K562 (cell line): ENCODE measurements around the gene NEU1. TPM values are rescaled to one million over a fixed set of nuclear protein-coding genes. Genes with fewer than 3 reads are reported as not detected.

ENCODE experiments used
- CBX1 ChIP-seq: sonication (generic); IDR thresholded peaks from 2 replicates; pipeline ENCODE4 v1.6.1; 2016; ENCODE audit warnings: antibody characterized with exemption, low read depth, mild to moderate bottlenecking
- CBX2 ChIP-seq: fragments of 200-600 bp; sonication (generic); IDR thresholded peaks from one replicate; pipeline ENCODE4 v1.6.1; 2012; ENCODE audit warnings: mild to moderate bottlenecking, low read length, inconsistent platforms; ENCODE audit not compliant: insufficient read depth, poor library complexity, severe bottlenecking
- IRF2 ChIP-seq: sonication (generic); formaldehyde crosslinking; IDR thresholded peaks from 2 replicates; pipeline ENCODE4 v1.8.1; 2022; ENCODE audit warnings: mild to moderate bottlenecking, missing genetic modification reagents
- NR2C2 ChIP-seq, 2 experiments: fragments of 200-800 bp in 1 of 2; sonication (Bioruptor generic) in 1 of 2; sonication (generic) in 1 of 2; formaldehyde crosslinking in 1 of 2; IDR thresholded peaks; 2 replicates each; pipeline versions ENCODE4 v1.6.1 to v1.8.0; 2016 to 2022; ENCODE audit warnings: mild to moderate bottlenecking in 1 of 2, missing compliant biosample characterization in 1 of 2, missing genetic modification characterization in 1 of 2, missing genetic modification reagents in 1 of 2
- POLR2AphosphoS2 ChIP-seq: IDR thresholded peaks from 2 replicates; pipeline ENCODE4 v1.6.1; 2012; ENCODE audit warnings: low read length, improper control_type of control experiment
- POLR3A ChIP-seq: IDR thresholded peaks from 2 replicates; pipeline ENCODE4 v1.6.1; 2011; ENCODE audit warnings: borderline replicate concordance, mild to moderate bottlenecking, moderate library complexity; ENCODE audit not compliant: insufficient read length, insufficient read depth; ENCODE audit errors: extremely low read depth
- RUNX1 ChIP-seq: sonication (generic); IDR thresholded peaks from 2 replicates; pipeline ENCODE4 v1.6.1; 2016; ENCODE audit warnings: antibody characterized with exemption, low read depth
- SMARCC2 ChIP-seq: fragments of 450-650 bp; IDR thresholded peaks from 2 replicates; pipeline ENCODE4 v1.6.1; 2017; ENCODE audit warnings: antibody characterized with exemption, moderate library complexity, mild to moderate bottlenecking, low read depth
- TCF3 ChIP-seq: sonication (generic); formaldehyde crosslinking; IDR thresholded peaks from 2 replicates; pipeline ENCODE4 v1.4.0; 2020; ENCODE audit warnings: mild to moderate bottlenecking, missing genetic modification reagents
- TFAM ChIP-seq: fragments of 250-450 bp; sonication (Bioruptor Pico); conservative IDR thresholded peaks from 2 replicates; pipeline ENCODE4 v1.5.0; 2021; ENCODE audit warnings: mild to moderate bottlenecking, moderate library complexity
- ZFX ChIP-seq: sonication (generic); formaldehyde crosslinking; IDR thresholded peaks from 2 replicates; pipeline ENCODE4 v1.8.0; 2022; ENCODE audit warnings: mild to moderate bottlenecking, missing genetic modification reagents, moderate library complexity
- ZNF282 ChIP-seq: sonication (generic); formaldehyde crosslinking; IDR thresholded peaks from 2 replicates; pipeline ENCODE4 v1.8.1; 2023; ENCODE audit warnings: missing genetic modification reagents
- ZNF318 ChIP-seq, 2 experiments: fragments of 450-650 bp; IDR thresholded peaks; 2 replicates each; pipeline ENCODE4 v1.6.1; 2016; ENCODE audit warnings: mild to moderate bottlenecking in 2 of 2, borderline replicate concordance in 1 of 2, low read depth in 1 of 2, moderate library complexity in 1 of 2
- ZNF668 ChIP-seq: fragments of 250-450 bp; sonication (Bioruptor Pico); IDR thresholded peaks from 2 replicates; pipeline ENCODE4 v1.8.0; 2022; ENCODE audit warnings: mild to moderate bottlenecking, inconsistent platforms
- ZSCAN32 ChIP-seq: fragments of 450-650 bp; formaldehyde crosslinking; IDR thresholded peaks from 2 replicates; pipeline ENCODE4 v1.4.0; 2020; ENCODE audit warnings: mild to moderate bottlenecking, moderate library complexity
- polyA plus RNA-seq, 8 experiments: library from polyadenylated mRNA; depleted of rRNA in 4 of 8; stranded (reverse) in 5 of 8; unstranded in 3 of 8; fragments of >200 nt; fragmentation: Nextera tagmentation in 2 of 8; fragmentation: Illumina TruSeq in 1 of 8; extraction: Ambion mirVana in 2 of 8; extraction: Trizol in 1 of 8; gene quantifications; 2 replicates each; pipeline versions ENCODE4 v1.2.1 to v1.2.3, GENCODE V29; 2011 to 2014; ENCODE audit warnings: inconsistent platforms in 1 of 8, missing spikeins in 1 of 8
- total RNA-seq, 7 experiments: library from RNA; depleted of rRNA in 6 of 7; stranded (reverse); fragments of >200 nt in 6 of 7; fragmentation: Illumina TruSeq in 2 of 7; extraction: Trizol in 2 of 7; gene quantifications; 2 replicates each; pipeline versions ENCODE4 v1.2.1 to v1.2.3, GENCODE V29; 2011 to 2021; ENCODE audit warnings: low replicate concordance in 1 of 7
- TF ChIP-seq, protein P1 (sequence below), 2 experiments: fragments of 450-650 bp; IDR thresholded peaks; 2 replicates each; pipeline ENCODE4 v1.6.1; 2016
- TF ChIP-seq, protein P2 (sequence below): fragments of 250-450 bp; sonication (Bioruptor Pico); IDR thresholded peaks from 2 replicates; pipeline ENCODE4 v1.5.1; 2021; ENCODE audit warnings: mild to moderate bottlenecking

The NEU1 gene
- total and polyA plus RNA-seq, 9 of the 15 experiments (the other 6 are each of a cell fraction or from before 2014, with no cell fraction given) = 14.8 to 67.8 (median 51.0) TPM

- TF ChIP-seq ZNF318 (IDR thresholded peaks at IDR 0.05; ENCODE audit: borderline replicate concordance in 1 of 2, low read depth in 1 of 2) = no peak
- no peak for TF ChIP-seq ZNF668 (CRISPR knock-in tag)
- peak; percentile 84; the same call in 1 of the 2 replicates for TF ChIP-seq ZSCAN32 (CRISPR knock-in tag)
- TF ChIP-seq, protein P1, sequence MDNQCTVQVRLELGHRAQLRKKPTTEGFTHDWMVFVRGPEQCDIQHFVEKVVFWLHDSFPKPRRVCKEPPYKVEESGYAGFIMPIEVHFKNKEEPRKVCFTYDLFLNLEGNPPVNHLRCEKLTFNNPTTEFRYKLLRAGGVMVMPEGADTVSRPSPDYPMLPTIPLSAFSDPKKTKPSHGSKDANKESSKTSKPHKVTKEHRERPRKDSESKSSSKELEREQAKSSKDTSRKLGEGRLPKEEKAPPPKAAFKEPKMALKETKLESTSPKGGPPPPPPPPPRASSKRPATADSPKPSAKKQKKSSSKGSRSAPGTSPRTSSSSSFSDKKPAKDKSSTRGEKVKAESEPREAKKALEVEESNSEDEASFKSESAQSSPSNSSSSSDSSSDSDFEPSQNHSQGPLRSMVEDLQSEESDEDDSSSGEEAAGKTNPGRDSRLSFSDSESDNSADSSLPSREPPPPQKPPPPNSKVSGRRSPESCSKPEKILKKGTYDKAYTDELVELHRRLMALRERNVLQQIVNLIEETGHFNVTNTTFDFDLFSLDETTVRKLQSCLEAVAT (IDR thresholded peaks at IDR 0.05) = no peak
- no peak for TF ChIP-seq ZNF282 (CRISPR knock-in tag)
- 0 out of 2 replicates have a peak, but pooled peaks have one; percentile 57 for TF ChIP-seq NR2C2 (CRISPR knock-in tag; IDR thresholded peaks at IDR 0.05)
- TF ChIP-seq NR2C2 (tag; IDR thresholded peaks at IDR 0.05) = no peak
- no peak for TF ChIP-seq IRF2 (CRISPR knock-in tag)
- no peak; the same call in 1 of the 2 replicates for TF ChIP-seq CBX1
- no peak for TF ChIP-seq POLR2AphosphoS2
- TF ChIP-seq ZFX (CRISPR knock-in tag) = no peak
- no peak for TF ChIP-seq SMARCC2
- TF ChIP-seq RUNX1 = no peak
- no peak for TF ChIP-seq CBX2
- TF ChIP-seq, protein P2, sequence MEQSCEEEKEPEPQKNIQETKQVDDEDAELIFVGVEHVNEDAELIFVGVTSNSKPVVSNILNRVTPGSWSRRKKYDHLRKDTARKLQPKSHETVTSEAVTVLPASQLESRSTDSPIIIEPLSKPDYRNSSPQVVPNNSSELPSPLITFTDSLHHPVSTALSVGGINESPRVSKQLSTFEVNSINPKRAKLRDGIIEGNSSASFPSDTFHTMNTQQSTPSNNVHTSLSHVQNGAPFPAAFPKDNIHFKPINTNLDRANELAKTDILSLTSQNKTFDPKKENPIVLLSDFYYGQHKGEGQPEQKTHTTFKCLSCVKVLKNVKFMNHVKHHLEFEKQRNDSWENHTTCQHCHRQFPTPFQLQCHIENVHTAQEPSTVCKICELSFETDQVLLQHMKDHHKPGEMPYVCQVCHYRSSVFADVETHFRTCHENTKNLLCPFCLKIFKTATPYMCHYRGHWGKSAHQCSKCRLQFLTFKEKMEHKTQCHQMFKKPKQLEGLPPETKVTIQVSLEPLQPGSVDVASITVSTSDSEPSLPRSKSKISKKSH (CRISPR knock-in tag) = no peak
- no peak for TF ChIP-seq TFAM (CRISPR knock-in tag)
- TF ChIP-seq TCF3 (CRISPR knock-in tag) = no peak; the same call in 1 of the 2 replicates
- no peak for TF ChIP-seq POLR3A
These were observed 35.8 kb downstream of the NEU1 start (continued) for GRCh38 chr6:31826793-31827285.
